ENCODE measurements around the gene SUN1.

SUN1 gene

DNA sequence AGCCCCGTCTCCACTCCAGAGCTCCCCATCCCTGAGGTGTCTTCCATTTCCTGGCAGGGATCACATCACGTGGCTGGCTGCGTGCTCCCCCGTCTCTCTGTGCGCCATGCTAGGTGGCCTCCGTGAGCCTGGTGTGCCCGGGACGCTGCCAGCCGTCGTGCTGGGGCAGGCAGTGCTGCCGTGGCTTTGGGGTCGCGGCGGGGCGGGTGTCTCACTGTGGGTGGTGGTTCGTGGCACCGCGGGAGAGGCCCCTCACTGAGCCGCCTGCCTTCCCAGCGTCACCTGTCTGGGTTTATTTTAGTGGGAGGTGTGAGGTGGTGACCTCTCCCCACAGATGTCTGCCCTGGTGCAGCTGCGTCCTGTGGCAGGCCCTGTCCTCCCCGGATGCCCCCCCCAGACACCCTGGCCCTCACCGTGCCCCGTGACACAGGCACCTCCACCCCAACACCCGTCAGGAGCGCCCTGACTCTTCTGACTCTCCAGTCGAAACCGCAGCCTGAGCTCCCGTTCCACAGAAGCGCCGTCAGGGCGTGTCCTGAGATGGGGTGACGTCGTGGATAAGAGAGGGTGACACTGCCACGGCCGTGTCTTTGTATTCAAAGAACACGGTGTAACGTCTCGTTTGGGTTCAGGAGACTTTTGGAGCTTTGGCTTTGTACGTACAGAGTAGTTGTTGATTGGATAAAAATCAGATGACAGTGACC lies 62.0 kb downstream of the SUN1 start:
- no peak for DNase-seq

DNA sequence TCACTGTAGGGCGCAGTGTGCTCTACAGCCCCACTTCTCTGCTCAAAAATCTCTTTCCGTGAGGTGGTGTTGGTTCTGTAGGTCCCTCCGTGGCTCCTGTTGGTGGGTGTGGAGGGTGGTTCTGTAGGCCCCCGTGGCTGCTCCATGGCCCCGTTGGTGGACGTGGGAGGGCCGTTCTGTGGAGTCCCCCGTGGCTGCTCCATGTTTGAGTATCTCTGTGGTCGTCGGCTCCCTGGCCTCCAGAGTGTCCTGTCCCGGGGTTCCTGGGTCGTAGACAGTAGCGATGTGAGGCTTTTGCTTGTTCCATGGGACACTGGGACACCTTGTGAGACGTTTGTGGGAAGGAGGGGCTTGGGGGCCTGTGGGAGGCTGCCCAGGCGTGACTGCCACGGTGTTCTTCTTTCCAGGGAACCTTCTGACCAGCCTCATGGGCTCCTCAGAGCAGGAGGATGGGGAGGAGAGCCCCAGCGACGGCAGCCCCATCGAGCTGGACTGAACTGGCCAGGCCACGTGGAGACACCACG lies 62.7 kb downstream of the SUN1 start:
- DNase-seq = no peak

DNA sequence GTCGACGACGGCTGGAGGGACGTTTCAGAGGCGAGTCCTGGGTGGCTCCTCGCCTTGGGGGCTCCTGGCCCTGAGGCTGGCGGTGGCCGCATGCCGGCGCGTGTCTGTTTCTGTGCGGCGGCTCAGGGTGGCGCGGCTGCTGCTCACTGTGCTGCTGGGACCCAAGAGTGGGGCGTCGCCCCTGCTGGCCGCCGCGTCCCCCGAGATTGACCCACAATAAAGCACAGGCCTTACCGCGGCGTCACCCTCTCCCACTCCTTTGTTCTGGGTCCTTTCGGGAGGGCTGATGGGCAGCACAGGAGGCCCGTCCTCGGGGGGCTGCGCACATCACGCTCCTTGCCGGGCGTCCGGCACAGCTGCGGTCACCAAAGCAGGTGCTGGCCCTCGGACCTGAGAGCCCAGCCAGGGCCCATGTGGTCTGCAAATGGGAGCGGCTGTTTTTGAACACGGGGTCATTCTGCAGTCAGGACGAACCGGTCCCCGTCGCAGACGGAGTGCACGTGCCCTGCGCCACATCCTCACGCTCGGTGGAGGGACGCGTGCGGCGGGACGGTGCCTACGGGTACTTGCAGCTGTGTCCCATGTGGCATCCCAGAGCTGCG lies 63.3 kb downstream of the SUN1 start:
- no peak for DNase-seq

DNA sequence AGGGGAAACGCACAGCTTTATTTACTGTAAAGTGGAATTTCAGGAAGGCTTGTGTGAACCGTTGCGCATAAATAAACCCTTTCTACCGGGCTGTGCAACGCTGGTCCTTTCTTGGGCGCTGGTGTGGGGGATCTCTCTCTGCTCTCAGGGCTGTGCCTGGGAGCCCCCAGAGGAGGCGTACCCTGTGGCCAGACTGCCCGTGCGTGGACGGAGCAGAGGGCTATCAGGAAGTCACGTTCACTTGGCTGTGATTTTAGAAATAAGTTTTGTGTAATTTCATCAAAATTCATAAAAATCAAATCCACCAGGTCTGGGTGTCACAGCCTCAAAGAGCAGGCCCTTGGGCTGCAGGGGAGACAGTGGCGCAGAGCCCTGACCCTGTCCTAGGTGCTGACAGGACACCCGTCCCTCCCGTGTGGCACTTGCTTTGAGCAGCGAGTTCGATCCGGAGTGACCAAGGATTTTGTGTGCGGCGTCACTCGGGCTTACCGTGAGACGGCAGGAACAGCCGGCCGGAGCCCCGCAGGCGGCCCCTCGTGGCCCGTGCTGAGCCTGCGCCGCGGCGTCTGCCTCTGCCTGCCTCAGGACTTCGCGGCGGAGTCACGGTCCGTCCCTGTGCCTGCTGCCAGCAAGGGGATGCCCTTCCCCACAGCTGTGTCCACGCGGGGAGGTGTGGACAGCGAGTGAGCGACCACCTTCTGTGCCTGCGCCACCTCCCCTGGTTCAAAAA lies 64.2 kb downstream of the SUN1 start:
- no peak for DNase-seq

DNA sequence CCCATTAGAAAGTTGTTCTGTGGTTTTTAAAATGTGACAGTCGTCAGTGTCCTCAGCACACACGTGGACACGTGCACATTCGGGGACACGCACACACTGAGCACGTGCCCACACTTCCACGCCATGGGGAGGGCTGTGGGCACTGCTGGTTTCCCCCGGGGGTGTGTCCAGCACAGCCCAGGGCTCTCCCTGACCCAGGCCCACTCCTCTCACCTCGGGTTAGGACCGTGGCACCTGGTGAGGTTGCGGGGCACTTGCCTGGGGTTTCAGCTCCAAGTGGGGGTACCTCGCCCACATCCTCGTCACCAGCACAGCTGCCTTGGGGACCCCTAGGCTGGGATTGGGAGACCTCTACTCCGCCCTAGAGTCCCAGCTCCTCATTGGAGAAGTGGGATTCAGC lies 64.8 kb downstream of the SUN1 start:
- no peak for DNase-seq

DNA sequence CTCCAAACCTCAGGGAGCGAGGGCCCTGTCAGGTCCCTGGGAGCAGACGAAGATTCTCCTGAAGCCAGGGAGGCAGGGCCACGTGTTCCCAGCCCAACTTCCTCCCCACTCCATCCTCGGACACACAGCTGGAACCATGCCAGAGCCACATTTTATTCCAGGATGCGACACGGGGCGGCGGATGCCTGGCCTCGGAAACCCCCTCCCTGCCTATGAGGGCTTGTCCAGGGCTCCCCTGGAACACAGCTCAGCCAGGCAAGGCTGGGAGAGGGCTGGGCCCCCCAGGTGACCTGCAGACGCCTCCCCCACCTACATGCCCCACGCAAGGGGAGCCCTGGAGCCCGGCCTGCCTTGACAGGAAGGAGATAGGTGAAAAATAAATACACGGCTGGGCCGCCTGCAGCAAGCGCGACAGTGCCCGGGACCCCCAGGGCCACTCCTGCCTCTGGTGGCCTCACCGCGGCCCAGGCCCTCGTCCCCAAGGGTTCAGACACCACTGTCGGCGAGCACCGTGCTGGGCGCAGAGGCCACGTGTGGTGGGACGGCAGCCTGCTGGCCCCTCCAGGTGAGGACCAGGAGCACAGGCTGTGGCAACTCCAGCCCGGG lies 65.6 kb downstream of the SUN1 start:
- no peak for DNase-seq

DNA sequence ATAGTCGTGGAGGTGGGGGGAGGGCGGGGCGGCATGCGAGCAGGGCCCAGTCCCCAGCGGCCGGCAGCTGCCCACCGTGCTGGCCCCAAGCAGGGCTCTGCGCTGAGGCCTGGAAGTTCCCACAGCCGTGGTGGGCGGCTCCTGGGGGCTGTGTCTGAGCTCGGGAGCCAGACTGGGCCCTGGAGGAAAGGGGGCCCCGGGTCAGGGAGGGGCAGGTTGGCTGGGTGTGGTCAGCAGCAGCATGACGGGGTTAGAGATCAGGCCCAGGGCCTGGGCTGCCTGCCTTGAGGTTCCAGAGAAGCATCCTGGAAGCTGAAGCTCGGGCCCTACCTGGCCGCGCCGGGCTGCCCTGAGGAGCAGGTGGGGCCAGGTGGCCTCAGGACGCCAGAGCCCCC lies 66.2 kb downstream of the SUN1 start:
- DNase-seq = no peak

DNA sequence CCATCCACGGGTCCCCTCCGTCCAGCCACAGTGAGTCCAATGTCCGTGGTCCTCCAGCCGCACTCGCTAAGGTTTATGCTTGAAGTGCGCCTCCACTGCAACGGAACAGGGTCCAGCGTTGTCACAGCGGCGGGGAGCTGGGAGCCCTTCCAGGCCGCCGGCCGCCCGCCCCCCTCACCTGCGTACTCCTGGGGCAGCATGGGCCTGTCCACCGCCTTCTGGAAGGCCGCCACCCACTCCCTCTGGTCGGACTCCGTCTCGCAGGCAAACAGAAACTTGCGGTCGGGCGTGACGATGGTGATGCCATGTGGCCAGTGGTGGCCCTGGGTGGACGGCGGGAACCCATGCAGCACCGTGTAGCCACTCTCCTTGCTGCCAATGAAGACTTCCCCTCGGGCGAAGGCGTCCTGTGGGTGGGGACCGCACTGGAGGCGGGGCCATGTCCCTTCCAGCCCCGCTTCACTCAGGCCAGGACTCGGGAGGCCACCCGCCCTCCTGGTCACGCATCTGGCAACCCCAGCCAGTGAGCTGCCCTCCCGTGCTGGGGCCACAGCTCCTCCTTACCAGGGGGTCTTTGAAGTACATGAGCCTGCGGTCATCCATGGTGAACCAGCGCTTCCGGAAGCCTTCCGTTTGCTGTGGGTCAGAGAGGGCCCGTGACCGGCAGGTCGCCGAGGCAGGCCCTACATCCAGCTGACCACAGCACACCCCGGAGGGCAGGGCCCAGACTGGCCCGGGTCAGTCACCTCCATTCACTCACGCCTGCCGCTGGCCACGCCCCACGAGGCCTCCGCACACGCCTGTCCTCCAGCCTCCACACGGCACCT lies 66.8 kb downstream of the SUN1 start:
- DNase-seq = no peak

DNA sequence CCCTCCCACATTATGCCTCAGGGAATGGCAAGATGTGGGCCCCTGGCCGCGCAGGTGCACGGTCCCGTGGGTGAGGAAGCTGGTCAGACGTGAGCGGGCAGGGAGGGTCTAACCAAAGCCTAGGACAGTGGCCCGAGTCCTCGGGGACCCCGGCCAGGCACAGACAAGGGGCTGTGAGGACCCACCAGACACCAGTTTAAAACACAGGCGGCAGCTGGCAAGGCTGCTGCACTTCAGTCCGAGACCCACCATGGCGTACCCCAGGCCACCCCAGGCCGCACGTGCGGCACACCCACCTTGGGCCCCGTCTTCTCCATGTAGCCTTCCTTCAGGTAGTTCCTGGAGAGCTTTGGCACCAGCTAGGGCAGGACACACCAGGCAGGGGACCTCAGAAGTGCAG lies 67.5 kb downstream of the SUN1 start:
- no peak for DNase-seq

DNA sequence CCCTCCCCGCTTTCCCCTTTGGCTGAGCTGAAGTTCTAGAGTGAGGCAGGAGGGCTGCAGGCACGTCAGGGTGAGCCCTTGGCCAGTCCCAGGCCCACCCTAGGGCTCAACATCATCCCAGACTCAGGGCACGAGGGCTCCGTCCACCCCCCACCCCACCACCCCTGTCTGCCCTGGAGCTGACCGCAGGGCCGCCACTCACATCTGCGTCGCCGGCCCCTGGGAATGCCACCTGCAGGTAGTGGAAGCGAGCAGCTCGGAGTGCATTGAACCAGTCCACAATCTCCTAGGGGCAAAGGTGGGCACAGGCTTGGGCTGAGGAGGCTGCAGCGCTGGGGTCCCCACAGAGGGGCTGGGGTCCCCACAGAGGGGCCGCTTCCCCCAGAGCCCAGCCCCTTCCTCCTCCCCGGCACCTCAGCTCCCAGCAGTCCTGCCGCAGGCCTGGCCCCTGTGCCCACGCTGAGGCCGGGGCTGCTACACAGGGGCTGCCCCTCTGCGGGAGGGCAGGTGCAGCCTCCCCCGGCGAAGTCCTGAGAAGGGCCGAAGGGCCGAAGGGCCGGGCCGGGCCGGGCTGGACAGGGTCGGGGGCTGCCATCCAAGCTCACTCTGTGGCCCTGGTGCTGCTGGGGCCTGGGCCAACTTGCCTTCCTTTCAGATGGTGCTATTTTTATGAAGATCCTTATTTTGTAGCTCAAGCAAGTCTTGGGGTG lies 68.2 kb downstream of the SUN1 start:
- DNase-seq = no peak

DNA sequence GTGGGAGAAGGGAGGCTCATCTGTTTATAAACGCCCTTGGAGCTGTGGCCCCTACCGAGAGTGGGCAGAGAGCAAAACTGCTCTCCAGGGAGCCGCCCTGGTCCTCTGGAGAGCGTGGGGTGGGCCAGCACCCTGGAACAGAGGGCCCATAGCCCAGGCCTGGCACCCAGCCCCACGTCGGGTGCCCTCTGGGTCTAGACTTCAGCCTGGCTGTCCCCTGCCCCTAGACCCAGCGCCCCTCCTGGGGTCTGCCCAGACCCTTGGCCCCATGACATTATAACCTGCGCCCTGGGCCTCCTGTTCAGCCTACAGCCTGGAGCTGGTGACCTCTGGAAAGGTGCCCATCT lies 68.7 kb downstream of the SUN1 start:
- DNase-seq = no peak

DNA sequence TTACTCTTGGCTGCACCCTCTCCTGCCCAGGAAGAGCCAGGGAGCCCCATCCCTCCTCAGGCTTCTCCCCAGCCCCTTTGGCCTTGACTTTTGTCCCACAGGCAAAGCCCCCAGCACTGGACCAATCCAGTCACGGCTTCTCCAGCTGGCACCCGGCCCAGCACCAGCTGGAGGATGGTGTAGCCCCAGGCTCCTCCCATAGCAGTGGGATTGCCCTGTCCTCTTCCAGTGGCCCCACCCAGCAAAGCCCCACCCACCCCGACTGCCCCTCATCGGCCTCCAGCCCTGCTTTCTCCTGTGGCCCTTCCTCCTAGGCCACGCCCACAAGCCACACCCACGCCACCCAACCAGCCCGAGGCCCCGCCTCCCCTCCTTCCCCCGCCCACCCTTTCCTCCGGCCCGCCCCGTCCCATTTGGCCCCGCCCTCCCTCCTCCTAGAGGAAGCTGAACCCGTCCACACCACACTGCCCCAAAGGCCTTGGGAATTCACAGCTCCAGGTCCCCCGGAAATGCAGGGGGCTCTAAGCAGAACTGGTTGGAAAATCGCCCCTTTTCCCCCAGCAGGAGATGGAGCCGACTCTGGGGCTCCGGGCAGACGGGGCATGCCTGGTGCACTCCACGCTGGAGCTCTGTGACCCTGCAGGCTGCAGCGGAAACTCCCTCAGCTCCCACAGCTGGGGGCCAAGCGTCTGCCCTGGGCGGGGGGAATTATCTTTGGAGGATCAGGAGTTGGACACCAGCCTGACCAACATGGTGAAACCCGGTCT lies 69.3 kb downstream of the SUN1 start:
- DNase-seq = no peak

DNA sequence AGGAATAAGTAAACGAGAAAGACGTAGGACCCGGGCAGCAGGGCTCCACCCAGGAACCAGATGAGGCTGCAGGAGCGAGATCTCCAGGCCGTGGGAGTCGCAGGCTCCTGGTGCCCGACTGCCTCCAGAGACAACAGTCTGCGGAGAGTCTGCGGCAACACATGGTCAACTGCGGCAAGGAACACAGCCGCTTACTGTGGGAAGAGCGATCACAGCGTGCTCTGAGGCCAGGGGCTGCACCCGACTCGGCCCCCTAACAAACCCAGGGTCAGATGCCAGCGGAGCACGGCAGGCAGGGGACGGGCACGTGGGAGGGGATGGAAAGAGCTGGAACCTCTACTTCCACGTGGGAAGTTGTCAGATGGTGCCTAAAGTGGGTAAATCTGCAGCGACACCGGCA lies 70.7 kb downstream of the SUN1 start:
- no peak for DNase-seq

DNA sequence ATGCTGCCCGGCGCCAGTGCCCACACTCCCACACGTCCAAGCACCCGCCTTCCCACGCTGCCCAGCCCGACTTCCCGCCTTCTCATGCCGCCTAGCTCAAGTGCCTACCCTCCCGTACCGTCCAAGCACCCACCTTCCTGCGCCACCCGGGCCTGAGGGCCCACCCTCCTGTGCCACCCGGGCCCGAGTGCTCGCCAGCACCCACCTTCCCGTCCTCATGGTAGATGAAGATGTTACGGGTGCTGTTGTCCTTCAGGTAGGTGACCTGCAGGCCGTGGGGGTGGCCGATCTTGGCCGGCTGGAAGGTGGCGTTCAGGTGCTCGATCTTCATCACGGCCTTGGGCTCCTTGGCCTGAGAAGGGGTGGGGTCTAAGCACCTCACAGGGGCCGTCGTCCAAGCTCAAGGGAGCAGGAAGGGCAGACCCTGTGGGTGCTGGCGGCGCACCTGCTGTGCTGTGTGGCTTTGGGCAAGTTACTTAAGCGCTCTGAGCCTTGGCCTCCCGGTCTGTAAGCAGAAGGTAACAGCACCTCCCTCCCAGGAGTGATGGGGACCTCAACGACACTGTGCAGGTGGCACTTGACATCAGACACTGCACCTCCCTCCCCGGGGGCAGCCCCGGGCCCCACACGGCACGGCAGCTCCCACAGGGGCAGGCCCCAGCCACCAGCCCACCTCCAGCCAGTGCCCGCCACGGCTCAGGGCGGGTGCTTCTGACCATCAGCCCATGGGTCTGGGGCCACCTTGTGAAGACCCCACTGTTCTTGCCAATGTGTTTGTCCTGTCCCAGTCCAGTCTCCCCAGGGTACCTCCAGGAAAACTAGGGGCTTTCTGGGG lies 71.9 kb downstream of the SUN1 start:
- DNase-seq = no peak

DNA sequence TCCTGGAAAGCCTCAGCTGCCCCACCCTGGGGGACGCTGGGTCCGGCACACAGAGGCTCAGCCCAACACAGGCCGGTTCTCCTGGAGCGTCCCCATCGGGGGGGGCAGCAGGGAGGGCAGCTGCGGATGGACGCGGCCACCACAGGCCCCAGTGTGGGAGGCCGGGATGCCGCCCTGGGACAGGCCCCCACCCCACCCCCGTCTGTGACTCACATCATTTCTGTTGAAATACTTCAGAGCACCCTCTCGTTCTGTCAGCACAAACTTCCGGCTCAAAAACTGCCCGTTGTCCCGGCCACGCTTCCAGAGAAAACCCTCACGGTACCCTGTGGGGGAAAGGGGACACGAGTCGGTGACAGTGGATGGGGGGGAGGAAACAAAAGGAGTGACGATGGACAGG lies 72.6 kb downstream of the SUN1 start:
- no peak for DNase-seq

DNA sequence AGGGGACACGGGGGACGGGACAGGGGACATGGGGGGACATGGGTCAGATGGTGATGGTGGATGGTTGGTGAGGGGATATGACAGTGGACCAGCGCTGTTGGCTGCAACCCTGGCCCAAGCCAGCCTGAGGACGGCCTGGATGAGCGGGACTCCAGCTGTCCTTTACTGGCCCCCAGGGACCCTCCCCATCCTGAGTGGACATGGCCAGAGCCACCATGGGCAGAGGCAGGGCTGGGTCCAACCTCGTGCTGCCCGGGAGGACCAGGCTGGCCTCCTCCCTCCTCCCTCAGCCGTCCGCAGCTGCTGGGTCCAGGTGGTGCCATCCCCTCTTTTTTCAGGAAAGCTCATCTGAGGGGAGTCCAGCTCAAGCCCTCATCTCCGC lies 74.5 kb downstream of the SUN1 start:
- DNase-seq = no peak

DNA sequence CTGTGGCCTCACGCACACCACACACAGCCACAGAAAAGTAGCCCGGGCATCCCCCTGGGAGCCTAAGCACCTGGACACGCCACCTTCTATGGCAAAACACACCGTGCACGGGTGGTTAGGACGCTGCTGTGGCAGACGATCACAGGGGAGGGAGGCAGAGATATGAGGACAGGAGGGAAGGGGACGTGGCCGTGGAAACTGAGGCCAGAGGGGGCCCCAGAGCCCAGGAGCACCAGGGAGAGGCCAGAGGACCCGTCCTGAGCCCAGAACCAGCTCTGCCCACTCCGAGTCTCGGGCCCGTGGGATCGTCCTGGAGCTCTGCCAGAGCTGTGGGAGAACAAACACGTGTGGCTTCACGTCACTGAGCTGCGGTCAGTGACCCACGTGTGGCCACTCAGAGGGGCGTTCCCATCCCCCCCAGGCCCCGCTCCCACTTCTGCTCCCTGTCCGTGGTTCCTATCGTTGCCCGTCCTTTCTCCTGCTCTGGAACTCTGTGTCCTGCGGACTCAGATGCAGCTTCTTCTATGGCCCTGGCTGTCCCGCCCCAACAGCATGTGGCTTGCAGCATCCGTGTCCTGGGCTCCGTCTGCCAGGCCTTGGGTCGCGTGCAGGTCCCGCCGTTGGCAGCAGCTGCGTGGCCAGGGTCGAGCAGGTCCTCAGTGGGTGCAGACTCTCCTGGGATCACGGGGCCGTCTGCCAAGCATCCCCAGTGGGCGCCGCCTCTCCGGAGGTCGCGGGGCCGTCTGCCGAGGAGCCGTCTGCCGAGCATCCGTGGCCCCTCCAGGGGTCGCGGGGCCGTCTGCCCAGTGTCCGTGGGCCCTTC lies 75.1 kb downstream of the SUN1 start:
- DNase-seq = no peak

DNA sequence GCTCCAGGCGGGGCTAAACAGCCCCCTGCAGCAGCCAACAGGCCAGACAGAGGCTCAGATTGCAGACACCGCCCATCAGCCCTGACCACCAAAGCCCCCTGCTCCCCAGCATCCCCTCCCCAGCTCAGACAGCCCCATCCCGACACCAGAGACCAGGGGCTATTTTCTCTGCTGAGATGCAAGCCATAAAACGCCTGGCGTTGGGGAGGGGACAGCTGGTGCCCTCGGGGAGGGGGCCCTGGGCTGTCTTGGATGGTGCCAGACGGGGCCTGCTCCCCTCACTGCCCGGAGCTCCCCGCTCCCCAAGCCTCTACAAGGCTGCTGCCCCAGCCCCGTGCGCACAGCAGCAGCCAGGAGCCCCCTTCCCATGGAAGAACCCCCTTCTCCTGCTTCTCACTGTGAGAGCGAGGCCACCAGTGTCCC lies 75.9 kb downstream of the SUN1 start:
- no peak for DNase-seq

DNA sequence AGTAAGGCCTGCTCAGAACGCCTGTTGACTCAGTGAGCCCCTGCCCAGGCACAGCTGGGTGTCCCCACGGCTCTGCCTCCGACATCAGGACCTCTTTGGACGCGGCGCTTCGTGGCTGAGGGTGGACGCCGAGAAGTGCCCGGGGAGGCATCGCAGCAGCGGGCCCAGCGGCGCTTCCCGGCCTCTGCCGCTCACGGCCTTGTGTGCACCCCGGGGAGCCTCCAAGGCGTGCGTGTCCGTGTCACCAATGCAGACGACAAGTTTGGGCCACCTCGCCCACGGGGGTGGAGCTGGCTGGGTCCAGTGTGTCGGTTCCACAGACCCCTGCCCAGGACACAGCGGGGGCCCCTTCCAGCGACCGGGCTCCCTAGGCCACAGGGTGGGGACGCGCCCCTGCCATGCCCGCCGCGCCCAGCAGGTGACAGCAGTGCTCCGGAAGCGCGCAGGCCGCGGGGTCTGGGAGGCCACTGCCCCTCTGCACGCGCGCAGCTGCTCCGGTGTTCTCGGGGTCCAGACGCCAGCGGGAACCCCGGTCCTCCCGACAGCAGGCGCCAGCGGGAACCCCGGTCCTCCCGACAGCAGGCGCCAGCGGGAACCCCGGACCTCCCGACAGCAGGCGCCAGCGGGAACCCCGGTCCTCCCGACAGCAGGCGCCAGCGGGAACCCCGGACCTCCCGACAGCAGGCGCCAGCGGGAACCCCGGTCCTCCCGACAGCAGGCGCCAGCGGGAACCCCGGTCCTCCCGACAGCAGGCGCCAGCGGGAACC lies 76.5 kb downstream of the SUN1 start:
- peak; percentile 33 for DNase-seq
